Muscle of arm (tissue), 12 donors: ENCODE measurements around the gene GALNT17. TPM values are rescaled to one million over a fixed set of nuclear protein-coding genes. Genes with fewer than 3 reads are reported as not detected.

ENCODE experiments used
- DNase-seq: peaks from one replicate; pipeline ENCODE4 v3.0.0-alpha.2; 2013
- polyA plus RNA-seq, 12 donors: library from polyadenylated mRNA; unstranded; fragments of 120-200 nt; gene quantifications; one replicate each; pipeline ENCODE4 v1.2.1, GENCODE V29; 2013; ENCODE audit not compliant: insufficient read length in 12 of 12

The GALNT17 gene
- polyA plus RNA-seq, 12 donors = 22.7 to 40.4 (median 33.6) TPM; not detected in 1

- DNase-seq = no peak
These were observed 254.3 kb downstream of the GALNT17 start for GRCh38 chr7:71386152-71386785.

GRCh38 chr7:71388181-71388580, 256.2 kb downstream of the GALNT17 start:
- DNase-seq = no peak

- DNase-seq = no peak
These were observed 258.0 kb downstream of the GALNT17 start for GRCh38 chr7:71389976-71390375.

DNA sequence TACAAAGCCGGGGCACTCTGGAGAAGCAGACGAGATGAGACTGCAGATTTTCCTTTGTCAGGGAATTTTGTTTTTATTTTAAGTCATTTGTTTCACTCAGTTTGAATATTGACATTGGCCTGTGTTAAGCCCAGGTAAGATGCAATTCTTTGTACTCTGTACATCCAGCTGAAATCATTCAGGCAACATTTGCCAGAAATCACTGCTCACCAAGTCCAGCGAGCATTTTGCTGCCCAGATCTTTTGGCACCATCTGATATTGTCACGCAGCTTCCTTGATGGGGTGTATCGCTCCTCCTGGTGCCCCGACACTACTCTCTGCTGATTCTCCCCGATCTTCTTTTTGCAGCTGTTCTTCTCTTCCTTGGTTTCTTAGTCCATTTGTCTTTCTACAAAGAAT, 261.7 kb downstream of the GALNT17 start:
- no peak for DNase-seq

GRCh38 chr7:71402684-71403083, 270.7 kb downstream of the GALNT17 start:
- no peak for DNase-seq

DNA sequence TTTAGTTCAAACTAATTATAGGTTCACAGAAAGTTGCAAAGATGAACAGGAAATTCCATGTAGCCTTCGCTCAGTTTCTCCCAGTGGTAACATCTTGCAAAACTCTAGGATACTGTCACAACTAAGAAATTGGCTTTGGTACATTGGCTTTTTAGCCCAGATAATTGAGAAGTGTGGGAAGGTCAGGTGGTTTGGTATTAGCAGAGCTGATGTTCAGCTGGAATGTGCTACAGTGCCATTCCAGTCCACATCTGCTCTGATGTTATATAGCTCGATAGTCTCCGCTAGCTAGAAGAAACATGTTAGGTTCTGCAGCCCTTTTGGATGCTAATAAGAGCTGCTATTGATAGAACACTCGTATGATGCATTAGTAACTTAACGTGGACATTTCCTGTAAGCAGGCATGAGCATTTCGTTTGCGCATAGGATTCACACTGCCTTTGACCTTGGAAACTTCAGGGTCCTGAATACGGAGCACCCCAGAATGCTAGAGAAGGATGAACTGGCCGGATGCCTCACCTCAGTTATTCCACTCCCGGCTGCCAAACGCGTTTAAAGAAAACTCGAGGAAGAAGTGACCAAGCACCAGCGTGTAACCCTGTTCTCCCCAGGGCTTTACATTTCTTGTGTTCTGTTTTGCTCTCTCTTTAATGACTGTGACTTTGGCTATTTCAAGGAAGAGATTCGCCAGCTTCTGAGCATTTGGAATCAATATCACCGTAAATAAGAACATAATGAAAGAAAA, 271.4 kb downstream of the GALNT17 start:
- DNase-seq = peak; percentile 50

GRCh38 chr7:71404726-71405345, 272.9 kb downstream of the GALNT17 start:
- no peak for DNase-seq

DNA sequence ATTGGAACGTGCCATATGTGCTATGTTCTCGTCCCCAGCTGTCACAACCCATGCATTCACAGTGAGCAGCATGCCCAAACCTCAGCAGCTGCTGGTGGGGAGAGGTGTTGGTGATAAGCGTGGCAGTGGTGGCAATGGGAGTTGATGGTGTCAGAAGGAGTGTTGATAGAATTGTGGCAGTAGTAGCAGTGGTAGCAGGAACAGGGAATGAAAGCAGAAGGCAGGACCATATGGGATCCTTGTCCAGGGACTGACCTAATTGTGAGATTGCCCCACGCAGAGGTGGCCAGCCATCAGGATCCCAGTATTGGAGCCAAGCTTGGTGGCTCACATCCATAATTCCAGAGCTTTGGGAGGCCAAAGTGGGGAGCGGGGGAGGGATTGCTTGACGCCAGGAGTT, 276.3 kb downstream of the GALNT17 start:
- DNase-seq = no peak

GRCh38 chr7:71409550-71410157, 277.7 kb downstream of the GALNT17 start:
- no peak for DNase-seq

DNA sequence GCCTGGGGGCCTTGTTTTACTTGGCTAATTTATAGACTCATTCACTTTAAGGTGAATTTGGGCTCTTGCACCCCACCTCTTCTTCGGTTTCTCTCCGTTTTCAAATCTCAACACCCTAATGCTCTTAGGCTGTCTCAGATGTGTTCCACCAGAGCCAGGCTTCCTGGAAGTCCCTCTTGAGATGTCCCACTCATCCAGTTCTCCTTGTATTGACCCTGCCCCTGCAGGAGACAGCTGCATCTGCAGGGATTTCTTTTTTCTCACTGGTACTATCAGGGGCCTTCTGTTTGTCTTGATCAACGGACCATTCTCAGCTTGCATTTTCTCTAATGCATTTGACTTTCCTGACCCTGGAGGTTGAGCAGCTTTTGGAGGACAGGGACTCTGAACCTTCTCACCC, 279.5 kb downstream of the GALNT17 start:
- DNase-seq = no peak

DNA sequence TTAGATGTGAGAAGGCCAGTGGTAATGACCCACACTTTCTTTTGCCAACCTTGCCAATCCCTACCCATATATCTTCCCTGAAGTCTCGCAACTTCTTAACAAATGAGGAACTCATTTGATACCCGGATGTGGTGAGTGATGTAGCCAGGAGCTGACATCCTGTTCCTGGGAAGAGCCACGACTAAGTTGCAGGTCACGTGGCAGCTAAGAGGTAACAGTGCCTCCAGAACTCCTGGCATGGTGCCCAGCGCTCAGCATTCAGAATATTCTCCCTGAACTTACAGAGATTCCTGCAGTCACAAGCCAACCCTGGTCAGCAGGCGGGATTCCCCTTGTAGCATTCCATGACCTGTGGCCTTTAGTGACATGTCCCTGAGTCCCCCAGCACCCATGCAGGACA, 282.5 kb downstream of the GALNT17 start:
- no peak for DNase-seq

GRCh38 chr7:71419546-71420337, 287.8 kb downstream of the GALNT17 start:
- DNase-seq = no peak

- no peak for DNase-seq
These were observed 290.2 kb downstream of the GALNT17 start for GRCh38 chr7:71422104-71422503.

GRCh38 chr7:71424166-71425035, 292.5 kb downstream of the GALNT17 start:
- peak; percentile 21 for DNase-seq

DNA sequence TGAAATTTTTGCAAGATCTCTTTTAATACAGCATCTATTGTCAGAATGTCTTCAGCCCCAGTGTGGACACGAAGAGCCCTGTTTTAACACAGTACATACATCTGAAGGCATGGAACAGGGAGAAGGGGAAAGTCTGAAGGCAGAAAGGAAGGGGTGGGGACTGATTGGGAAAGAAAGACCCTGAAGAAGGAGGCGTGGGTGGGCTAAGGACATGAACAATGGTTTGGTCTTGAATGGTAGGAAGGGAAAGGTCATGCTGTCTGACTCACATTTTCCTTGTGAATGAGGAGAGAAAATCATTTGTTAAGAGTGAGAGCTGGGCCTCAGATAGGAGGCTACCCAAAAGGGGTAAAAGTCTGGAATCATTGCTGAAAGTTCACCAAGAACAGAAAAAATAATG, 297.1 kb downstream of the GALNT17 start:
- no peak for DNase-seq

GRCh38 chr7:71430246-71430645, 298.3 kb downstream of the GALNT17 start:
- no peak for DNase-seq

DNA sequence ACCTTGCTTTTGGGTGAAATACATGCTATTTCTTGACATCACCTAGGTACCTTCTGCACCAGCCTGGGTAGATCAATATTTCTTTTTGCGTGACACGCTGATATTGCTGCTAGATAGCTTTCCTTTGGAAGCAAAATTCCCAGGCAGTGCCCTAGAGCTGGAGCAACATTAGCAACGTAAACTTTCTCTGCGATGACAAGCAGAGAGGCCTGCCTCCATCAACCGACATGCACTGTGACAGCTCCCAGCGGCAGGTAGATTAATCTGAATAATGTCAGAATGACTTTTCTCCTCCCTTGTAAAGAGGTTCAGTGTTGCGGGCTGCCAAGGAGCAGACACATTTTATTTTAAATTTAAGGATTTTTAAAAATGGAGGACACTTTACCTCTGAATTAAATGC, 307.4 kb downstream of the GALNT17 start:
- no peak for DNase-seq

GRCh38 chr7:71442492-71443190, 310.7 kb downstream of the GALNT17 start:
- no peak for DNase-seq

DNA sequence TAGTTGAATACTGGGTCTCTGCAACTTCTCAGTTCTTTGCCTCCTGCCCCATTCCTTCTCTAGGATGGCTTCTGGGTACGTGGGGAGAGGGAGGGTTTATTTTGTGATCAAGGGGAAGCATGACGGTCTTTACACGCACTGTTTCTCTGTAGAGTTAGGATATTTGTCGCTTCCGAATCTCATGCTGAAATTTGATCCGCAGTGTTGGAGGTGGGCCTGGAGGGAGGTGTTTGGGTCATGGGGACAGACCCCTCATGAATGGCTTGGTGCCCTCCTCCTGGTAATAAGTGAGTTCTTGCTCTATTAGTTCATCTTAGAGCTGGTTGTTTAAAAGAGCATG, 311.2 kb downstream of the GALNT17 start:
- no peak for DNase-seq

DNA sequence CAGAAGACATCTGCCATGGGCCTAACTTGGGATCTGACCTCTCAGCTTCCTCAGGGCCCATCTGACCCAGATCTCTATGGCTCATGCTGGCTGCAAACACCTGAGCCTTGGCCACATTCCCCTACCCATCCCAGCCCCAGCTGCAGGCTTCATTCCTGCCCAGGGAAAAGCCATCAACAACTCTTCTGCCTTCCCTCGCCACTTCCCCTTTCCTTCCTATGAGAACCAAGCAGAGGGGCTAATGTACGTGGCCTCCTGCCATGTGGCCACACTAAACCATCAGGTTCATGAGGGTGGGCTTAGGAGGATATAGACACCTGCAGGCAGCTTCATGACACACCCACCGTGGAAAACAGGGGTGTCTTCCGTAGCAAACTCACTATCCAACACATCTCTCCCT, 312.2 kb downstream of the GALNT17 start:
- DNase-seq = no peak
